ENCODE results near the gene EPHB4. TPM values are rescaled to one million over a fixed set of nuclear protein-coding genes. Genes with fewer than 3 reads are reported as not detected.

EPHB4 gene
- total RNA-seq, 1 experiment from 2014 or later, result 192 TPM

DNA sequence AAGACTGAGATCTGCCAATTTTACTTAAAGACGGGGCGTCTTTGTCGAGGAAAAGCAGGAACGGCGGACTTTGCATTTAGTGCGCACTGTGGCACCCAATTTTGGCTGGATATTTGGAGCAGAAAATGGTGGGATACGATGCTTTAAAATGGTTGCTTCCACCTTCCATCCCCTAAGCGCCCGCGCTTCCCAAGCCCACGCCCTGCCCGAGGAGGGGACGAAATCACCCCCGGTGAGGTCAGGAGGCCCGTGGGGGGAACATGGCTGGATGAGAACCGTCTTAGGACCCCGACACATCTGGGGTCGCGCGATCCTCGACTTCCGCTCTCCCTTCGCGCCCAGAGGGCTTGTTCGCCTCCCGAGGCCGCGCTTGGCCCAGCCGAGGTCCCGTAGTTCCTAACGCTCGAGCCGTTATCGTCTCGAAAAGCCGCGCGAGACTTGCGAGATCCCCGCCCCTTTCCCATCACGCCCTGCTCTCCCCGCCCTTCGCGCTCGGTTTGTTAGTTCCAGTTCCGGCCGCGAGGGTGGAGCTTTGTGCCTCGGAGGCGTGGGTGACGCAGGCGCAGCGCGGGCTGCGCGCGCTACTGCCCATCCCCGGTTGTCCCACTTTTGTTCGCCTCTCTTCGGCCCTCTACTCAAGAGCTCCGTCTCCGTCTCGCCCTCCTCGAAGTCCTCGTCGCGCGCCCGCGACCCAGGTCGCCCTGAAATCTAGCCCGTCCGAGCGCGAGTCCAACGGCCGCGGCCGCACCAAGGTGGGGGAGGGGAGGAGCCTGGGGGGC lies 47.4 kb upstream of the EPHB4 start, which contains the start of gene SRRT:
TSS of gene SRRT (plus strand) at position 527 of the 779 bp plus-strand sequence. CDS start 488 bp downstream, outside the sequence.
- ATAC-seq (peak; percentile 97), DNase-seq (ENCODE audit: low read depth, low spot score) (peak; percentile 96)
- H3K27ac ChIP-seq (ENCODE audit: low read length), result peak within 1 kb of the TSS; percentile 98
- intact Hi-C loops (cut with micrococcal nuclease; ENCODE audit: unreplicated experiment), result no loop called here
- peak within 1 kb of the TSS; percentile 86 to 98 for H3K4me3 ChIP-seq (ENCODE audit: low read depth in 2 of 2, low read length in 2 of 2)
- POLR2A ChIA-PET, result interaction anchor here (0.6 to 1.1 kb wide), 10 partner anchors 12 to 697 kb away, joined by 3 to 10 read pairs (median 4); partner anchors contain the start of gene UFSP1
- no peaks in the 10 kb centered on the region for H3K9me3 ChIP-seq (ENCODE audit: control insufficient read depth, insufficient read depth, low read depth, low read length)
- CTCF ChIA-PET, result interaction anchor here (0.6 kb wide), 2 partner anchors 85 to 93 kb away, joined by 3 to 4 read pairs; no protein-coding TSS in a partner anchor
- no peaks in the 10 kb centered on the region; the same call in none of the 2 replicates for H3K36me3 ChIP-seq (ENCODE audit: control insufficient read depth, insufficient read depth, low read length)
- H3K27me3 ChIP-seq (ENCODE audit: control insufficient read depth, insufficient read depth, low read length), result no peaks in the 10 kb centered on the region
- peaks cover 8% of the 10 kb centered on the region for H3K4me1 ChIP-seq (ENCODE audit: control insufficient read depth, insufficient read depth, low read length)
- in situ Hi-C loops (cut with HindIII; ENCODE audit: low pct_unique_long_range_greater_than_20kb, low sequenced_read_pairs), result no loop called here
- TF ChIP-seq, protein P1, sequence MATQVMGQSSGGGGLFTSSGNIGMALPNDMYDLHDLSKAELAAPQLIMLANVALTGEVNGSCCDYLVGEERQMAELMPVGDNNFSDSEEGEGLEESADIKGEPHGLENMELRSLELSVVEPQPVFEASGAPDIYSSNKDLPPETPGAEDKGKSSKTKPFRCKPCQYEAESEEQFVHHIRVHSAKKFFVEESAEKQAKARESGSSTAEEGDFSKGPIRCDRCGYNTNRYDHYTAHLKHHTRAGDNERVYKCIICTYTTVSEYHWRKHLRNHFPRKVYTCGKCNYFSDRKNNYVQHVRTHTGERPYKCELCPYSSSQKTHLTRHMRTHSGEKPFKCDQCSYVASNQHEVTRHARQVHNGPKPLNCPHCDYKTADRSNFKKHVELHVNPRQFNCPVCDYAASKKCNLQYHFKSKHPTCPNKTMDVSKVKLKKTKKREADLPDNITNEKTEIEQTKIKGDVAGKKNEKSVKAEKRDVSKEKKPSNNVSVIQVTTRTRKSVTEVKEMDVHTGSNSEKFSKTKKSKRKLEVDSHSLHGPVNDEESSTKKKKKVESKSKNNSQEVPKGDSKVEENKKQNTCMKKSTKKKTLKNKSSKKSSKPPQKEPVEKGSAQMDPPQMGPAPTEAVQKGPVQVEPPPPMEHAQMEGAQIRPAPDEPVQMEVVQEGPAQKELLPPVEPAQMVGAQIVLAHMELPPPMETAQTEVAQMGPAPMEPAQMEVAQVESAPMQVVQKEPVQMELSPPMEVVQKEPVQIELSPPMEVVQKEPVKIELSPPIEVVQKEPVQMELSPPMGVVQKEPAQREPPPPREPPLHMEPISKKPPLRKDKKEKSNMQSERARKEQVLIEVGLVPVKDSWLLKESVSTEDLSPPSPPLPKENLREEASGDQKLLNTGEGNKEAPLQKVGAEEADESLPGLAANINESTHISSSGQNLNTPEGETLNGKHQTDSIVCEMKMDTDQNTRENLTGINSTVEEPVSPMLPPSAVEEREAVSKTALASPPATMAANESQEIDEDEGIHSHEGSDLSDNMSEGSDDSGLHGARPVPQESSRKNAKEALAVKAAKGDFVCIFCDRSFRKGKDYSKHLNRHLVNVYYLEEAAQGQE (IDR thresholded peaks at IDR 0.05; ENCODE audit: insufficient read depth in 1 of 2, low read depth in 2 of 2, low read length in 1 of 2), result 0 out of 4 replicates have a peak, but pooled peaks of 1 of the 2 experiments have one; percentile 3
- no peak for TF ChIP-seq TCF7L2 (IDR thresholded peaks at IDR 0.05; ENCODE audit: low read depth, low read length)
- TF ChIP-seq POLR2AphosphoS5 (IDR thresholded peaks at IDR 0.05; ENCODE audit: low read depth, low read length), result peak; percentile 96
- TF ChIP-seq SIN3A (IDR thresholded peaks at IDR 0.05; ENCODE audit: borderline replicate concordance, insufficient read depth, low read depth, low read length), result peak; percentile 79; the same call in 1 of the 2 replicates
- TSS peak; percentile 99 for BruUV-seq (replicated peaks)

DNA sequence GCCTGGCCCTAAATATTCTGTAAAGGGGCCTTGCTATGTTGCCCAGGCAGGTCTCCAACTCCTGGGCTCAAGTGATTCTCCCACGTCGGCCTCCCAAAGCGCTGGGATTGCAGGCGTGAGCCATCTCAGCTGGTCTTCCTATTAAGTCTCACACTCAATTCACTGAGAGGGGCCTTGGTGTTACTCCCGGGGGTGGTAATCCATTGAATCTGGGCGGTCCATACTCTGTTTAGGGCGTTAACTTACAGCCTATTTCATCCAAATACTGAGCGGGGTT lies 46.9 kb upstream of the EPHB4 start:
- TF ChIP-seq, protein P1 (IDR thresholded peaks at IDR 0.05; ENCODE audit: insufficient read depth in 1 of 2, low read depth in 2 of 2, low read length in 1 of 2), result no peak
- TF ChIP-seq, protein P2, sequence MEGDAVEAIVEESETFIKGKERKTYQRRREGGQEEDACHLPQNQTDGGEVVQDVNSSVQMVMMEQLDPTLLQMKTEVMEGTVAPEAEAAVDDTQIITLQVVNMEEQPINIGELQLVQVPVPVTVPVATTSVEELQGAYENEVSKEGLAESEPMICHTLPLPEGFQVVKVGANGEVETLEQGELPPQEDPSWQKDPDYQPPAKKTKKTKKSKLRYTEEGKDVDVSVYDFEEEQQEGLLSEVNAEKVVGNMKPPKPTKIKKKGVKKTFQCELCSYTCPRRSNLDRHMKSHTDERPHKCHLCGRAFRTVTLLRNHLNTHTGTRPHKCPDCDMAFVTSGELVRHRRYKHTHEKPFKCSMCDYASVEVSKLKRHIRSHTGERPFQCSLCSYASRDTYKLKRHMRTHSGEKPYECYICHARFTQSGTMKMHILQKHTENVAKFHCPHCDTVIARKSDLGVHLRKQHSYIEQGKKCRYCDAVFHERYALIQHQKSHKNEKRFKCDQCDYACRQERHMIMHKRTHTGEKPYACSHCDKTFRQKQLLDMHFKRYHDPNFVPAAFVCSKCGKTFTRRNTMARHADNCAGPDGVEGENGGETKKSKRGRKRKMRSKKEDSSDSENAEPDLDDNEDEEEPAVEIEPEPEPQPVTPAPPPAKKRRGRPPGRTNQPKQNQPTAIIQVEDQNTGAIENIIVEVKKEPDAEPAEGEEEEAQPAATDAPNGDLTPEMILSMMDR (IDR thresholded peaks at IDR 0.05), result no peak
- TF ChIP-seq POLR2AphosphoS5 (IDR thresholded peaks at IDR 0.05; ENCODE audit: low read depth, low read length), result no peak
- TF ChIP-seq SIN3A (IDR thresholded peaks at IDR 0.05; ENCODE audit: borderline replicate concordance, insufficient read depth, low read depth, low read length), result no peak
- TF ChIP-seq TCF7L2 (IDR thresholded peaks at IDR 0.05; ENCODE audit: low read depth, low read length), result no peak
- Histone ChIP-seq H3K9me3 (ENCODE audit: control insufficient read depth, insufficient read depth, low read depth, low read length) (no peaks in the 10 kb centered on the region), H3K4me1 (ENCODE audit: control insufficient read depth, insufficient read depth, low read length) (peaks cover 8% of the 10 kb centered on the region), H3K27me3 (ENCODE audit: control insufficient read depth, insufficient read depth, low read length) (no peaks in the 10 kb centered on the region), H3K36me3 (ENCODE audit: control insufficient read depth, insufficient read depth, low read length) (no peaks in the 10 kb centered on the region; the same call in none of the 2 replicates), H3K4me3 (ENCODE audit: low read depth in 2 of 2, low read length in 2 of 2) (peak overlapping the region; percentile 86 to 98), H3K27ac (ENCODE audit: low read length) (peak overlapping the region; percentile 98)
- CTCF ChIA-PET, result no interaction called here
- DNase-seq (ENCODE audit: low read depth, low spot score), result no peak
- BruUV-seq (replicated peaks), result no TSS peak
- in situ Hi-C loops (cut with HindIII; ENCODE audit: low pct_unique_long_range_greater_than_20kb, low sequenced_read_pairs) (no loop called here), intact Hi-C loops (cut with micrococcal nuclease; ENCODE audit: unreplicated experiment) (no loop called here)
- POLR2A ChIA-PET, result no interaction called here
- peak; percentile 7 for ATAC-seq

Data from Panc1 (cell line).